HUDEP-2 (cell line): ENCODE measurements around the gene LIMS3.
"Not testable (repeated sequence)": the region's sequence is repeated elsewhere in the genome, so short reads cannot be mapped to it uniquely, and the experiment has no call there.

Source experiments
- DNase-seq, 76 experiments: peaks; one replicate each; lab custom pipeline; 2025; ENCODE audit not compliant: unreplicated experiment in 76 of 76; lab: John Stamatoyannopoulos, UW

The LIMS3 gene

DNA sequence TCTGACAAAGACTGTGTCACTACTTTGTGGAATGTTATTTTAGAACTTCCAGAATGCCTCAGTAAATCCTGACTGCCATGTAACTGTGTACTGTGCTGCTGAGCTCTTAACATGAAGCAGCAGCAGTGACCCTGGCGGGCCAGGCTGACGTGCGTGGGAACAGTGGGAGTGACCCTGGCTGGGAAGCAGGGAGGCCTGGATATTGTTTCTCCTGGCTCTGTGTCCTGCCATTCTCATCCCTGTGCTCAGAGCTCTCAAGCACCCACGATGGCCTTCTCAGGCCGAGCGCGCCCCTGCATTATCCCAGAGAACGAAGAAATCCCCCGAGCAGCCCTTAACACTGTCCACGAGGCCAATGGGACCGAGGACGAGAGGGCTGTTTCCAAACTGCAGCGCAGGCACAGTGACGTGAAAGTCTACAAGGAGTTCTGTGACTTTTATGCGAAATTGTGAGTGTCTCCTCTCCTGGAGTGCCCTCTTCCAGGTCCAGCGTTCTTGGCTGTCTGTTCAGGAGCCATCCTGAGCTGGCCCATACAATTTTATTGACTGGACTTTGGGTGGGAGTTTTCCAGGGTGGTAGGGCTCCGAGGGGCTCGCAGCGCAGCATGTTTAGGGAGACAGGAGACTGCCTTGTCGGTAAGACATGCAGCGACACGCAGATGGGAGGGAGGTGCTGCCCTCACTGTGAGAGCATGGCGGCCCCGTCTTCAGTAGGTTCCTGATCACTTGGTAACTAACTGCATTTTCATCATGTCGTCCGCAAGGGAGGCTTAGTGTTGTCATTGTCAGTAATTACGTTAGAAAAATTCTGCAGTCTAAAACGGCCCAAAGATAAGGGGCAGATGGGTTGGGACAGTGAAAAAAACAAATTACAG is at the start of gene LIMS3:
TSS of gene LIMS3 (plus strand) at position 227 of the 875 bp plus-strand sequence. CDS start at position 268, 41 bp downstream.
- DNase-seq, result not testable (repeated sequence)

DNA sequence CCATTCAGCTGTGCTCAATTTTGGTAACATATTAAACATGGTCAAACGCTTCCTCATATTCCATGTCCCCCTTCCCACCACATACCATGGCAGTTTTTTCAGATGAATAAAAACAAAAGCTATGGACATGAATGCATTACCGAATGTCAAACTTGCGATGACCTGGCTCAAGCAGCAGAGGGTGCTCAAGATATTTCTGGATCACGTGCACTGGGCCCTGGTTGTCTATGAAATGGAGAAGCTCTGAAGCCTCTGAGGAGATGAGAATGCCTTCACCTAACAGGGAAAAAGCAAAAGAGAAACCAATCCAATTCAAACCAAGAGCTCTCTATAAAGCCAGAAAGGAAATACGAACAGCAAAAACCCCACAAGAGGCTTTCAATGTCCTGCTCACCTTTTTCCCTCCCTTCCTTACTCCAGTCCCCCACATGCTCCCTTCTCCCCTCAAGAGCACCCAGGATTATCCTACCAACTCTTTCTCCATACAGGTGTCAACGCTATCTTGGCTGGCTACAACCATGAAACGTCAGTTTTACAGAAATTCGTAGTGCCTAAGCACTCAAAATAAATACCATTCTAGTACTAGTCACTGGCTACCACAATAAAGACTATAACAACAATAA is 27.2 kb upstream of the LIMS3 start:
- not testable (repeated sequence) for DNase-seq

GRCh38 chr2:109876625-109877024 is 21.9 kb upstream of the LIMS3 start:
- not testable (repeated sequence) for DNase-seq

- DNase-seq, result not testable (repeated sequence)
These were observed 16.4 kb upstream of the LIMS3 start for GRCh38 chr2:109882112-109882511.

DNA sequence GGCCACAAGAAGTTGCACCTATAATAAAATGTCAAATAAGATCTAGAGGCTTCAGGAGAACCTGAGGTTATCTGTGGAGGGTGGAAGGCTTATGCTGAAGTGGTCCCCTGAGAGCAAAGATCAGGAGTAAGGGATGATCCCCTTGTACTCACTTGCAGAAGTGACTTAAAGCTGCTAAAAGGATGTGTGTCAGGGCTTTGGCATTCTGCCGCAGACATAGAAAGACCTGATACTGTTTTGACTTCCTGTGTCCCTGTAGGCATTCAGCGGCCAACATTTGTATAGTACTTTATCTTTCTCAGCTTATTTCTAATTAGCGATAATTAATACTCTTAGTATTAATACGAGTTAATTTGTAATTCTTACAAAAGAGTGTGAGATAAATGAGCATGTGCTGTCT is 10.1 kb upstream of the LIMS3 start:
- not testable (repeated sequence) for DNase-seq

- not testable (repeated sequence) for DNase-seq
These were observed 8.6 kb upstream of the LIMS3 start for GRCh38 chr2:109889909-109890308.

DNA sequence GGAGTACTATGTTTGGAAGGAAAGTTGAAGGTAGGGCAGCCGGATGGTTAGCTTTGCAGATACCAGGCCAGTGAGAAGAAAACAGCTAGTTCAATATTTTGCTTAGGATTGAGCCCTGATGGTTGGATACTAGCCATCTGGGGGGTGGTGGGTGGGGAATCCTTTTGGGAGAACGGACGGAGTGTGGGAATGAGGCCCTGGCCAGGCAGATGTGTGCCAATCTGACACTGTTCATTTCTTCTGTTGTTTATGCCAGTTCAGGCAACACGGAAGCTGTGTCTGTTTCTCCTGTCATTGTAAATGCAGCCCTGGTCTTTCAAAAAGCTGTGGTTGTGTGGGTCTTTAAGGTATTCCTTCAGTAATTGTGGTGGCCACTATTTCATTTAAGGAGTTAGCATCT is 7.5 kb upstream of the LIMS3 start:
- DNase-seq, result not testable (repeated sequence)

- not testable (repeated sequence) for DNase-seq
These were observed 4.8 kb upstream of the LIMS3 start for GRCh38 chr2:109893736-109894135.

- DNase-seq, result not testable (repeated sequence)
These were observed 4.3 kb upstream of the LIMS3 start for GRCh38 chr2:109894141-109894540.

GRCh38 chr2:109895090-109895869 is 3.2 kb upstream of the LIMS3 start:
- DNase-seq, result not testable (repeated sequence)

GRCh38 chr2:109896212-109896611 is 2.3 kb upstream of the LIMS3 start:
- not testable (repeated sequence) for DNase-seq

GRCh38 chr2:109897769-109898461 is 573 bp upstream of the LIMS3 start:
- DNase-seq, result not testable (repeated sequence)

DNA sequence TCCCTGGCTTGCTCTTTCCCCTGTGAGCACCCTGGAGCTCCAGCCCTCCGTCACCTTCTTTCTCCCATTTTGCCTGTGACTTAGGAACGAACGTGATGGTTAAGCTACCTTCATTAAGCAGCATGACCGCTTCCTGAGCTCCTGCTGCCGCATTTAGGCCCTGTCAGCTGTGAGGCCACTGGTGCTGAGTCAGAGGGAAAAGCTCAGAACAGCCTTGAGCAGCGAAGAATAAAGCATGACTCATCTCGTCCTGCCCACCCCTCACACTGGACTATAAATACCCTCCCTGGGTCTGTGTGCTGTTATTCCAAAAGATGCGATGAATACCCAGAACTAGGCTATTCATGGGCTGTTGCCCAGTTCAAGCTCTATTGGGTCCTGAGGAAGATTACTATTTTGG is 7.3 kb downstream of the LIMS3 start:
- DNase-seq, result not testable (repeated sequence)

DNA sequence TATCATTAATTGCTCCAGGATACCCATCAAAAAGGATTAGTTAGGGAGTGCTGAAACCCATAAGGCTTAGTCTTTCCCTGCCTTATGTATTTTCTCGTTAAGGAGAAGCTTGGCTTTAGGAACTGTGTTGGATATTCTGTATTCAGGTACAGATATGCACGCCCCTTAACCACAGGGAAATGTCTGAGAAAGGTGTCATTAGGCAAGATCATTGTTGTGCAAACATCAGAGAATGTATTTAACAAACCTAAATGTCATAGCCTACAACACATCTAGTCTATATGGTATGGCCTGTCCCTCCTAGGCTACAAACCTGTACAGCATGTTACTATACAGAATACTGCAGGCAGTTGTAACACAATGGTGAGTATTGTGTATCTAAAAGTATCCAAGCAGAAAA is 10.1 kb downstream of the LIMS3 start:
- not testable (repeated sequence) for DNase-seq

DNA sequence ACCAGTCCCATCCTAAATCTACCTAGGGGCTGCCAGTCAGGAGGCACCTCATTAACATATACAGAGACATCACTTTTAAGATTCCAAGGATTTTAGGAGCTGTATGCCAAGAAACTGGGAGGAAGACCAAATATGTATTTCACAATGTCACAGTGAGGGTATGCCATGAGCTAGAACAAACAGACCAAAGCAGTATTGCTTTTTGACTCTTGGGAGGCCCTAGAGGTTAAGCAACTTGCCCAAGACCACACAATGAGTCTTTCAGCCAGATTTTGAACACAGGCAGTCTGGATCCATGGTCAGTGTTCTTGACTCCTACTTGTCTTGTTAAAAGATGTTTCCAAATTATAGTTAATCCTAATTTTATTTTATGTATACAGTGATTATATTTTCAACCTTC is 12.3 kb downstream of the LIMS3 start:
- not testable (repeated sequence) for DNase-seq

DNA sequence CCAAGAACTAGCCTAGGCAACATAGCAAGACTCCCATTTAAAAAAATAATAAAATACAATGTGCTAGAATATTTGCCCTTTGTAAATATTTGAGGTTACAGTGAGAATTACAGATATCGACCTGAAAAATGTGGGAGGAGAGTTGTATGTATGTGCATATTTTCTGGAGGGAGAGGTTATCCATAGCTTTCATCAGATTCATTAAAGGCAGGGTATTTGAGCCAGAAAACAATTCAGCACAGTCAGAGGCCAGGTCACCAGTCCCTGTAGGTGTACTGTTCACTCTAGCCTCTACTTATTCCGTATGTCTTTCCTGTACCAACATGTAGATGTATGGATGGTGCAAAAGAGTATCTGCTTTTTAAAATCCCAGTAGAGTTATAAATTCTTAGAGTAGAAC is 15.4 kb downstream of the LIMS3 start:
- DNase-seq, result not testable (repeated sequence)

DNA sequence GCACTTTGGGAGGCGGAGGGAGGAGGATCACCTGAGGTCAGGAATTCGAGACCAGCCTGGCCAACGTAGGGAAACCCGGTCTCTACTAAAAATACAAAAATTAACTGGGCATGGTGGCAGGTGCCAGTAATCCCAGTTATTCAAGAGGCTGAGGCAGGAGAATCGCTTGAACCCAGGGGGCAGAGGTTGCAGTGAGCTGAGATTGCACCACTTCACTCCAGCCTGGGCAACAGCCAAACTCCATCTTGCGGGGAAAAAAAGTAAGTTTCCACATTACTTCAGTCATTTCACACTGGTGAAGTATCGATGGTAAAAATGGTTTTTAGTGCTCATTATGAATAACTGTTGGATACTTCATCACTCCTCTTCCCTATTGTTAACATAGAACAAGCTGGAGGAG is 16.1 kb downstream of the LIMS3 start:
- DNase-seq, result not testable (repeated sequence)

DNA sequence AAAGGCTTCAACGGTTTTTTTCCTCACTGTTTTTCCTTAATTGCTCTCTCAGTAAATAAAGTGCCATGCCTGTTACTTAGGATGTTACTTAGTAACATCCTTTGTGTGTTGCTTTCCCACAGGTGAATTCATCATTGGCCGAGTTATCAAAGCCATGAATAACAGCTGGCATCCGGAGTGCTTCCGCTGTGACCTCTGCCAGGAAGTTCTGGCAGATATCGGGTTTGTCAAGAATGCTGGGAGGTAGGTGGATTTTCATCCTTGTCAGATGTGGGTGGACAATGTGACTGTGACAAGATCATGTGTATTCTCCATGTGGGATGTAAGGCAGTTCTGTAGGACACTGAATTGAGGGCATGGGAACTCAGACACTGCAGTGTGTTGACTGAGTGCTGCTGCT is 17.3 kb downstream of the LIMS3 start:
- DNase-seq, result not testable (repeated sequence)

- not testable (repeated sequence) for DNase-seq
These were observed 21.7 kb downstream of the LIMS3 start for GRCh38 chr2:109920162-109920561.
